HG02938 (cell line): ENCODE data around the gene SLX4IP.
"Not testable (repeated sequence)": the region's sequence is repeated elsewhere in the genome, so short reads cannot be mapped to it uniquely, and the experiment has no call there.

Experiments
- ATAC-seq: cut with Tn5 transposase; IDR thresholded peaks from one replicate; pipeline ENCODE4 v1.9.1; 2021; ENCODE audit warnings: mild to moderate bottlenecking, moderate library complexity; ENCODE audit not compliant: unreplicated experiment

Gene SLX4IP

DNA sequence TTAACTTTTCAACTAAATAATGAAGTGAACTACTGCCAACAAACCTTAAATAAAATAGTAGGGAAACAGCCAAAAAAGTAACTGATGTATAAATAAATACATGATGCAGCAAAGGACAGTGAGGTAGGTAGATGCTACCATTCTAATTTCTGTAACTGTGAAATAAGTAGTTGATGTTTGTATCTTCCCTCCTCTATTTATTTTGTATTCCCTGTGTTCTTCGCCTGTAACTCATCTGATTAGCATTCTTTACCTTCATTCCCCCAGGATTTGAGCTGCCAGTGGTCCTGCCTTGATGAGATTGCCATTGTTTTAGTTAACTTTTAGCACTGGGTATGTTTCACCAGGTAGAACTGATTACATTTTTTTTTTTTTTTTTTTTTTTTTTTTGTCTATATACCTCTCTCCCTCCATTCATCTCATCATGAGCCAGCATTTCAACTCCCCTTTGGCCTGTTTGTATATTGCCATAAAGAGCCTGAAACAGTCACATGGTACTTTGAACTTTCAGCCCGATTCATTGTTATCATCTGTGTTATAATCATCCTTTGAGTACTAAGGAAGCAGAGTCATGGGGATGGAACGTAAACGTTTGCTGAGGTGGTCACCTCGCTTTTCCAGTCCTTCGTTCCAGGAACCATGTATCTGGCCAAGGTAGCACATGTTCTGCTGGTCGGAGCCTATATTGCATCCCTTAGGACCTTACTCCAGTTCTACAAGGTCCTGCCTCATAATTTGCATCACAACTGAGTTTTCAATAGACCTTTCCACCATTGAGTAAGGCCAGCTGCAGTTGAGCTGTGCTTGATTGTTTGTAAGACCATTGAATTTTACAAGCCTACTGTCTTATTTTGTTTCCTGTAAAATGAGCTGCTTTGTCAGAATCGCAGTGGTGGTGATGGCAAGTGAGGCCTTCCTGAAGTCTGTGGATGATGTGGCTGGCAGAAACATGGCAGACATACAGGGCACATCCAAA lies 131.1 kb downstream of the SLX4IP start:
- no peak for ATAC-seq

DNA sequence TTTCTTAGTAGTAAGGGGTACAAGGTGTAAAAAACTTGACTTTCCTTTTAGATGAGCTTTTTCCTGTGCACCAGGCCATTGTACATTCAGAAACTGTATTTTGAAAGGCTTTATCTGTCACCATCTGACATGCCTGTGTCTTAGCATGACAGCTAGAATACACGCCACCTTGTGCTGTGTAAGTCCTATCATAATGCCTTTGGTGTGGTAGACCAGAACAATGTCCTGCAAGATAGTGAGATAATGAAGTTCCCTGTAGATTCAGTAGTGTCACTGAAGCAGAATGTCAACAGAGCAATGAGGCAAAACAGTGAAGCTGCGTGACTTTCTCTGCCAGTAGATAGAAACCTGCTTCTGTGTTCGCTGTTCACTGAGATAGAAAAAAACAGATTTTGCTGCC lies 132.9 kb downstream of the SLX4IP start:
- ATAC-seq: no peak

DNA sequence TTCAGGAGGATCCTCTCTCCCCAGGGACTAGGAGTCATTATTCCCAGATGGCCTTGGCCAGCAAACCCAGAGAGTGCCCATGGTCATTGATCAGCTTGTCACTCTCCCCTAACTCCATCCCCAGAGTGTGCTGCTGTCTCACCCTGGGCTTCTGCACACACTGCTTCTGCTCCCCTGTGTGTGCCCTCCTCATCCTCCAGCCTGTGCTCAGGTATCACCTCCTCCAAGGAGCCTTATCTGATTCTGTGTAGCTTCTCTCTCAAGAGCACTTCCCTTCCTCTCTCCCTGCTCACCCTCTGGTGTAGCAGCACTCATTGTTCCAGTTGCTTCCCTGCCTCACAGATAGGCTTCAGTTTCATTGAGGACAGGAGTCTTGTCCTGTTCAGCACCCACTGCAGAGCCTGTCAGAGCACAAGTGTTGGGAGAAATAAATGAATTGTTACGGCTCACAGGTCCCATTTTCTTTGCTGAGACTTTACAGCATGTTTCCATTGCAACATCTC lies 136.3 kb downstream of the SLX4IP start:
- ATAC-seq: no peak

DNA sequence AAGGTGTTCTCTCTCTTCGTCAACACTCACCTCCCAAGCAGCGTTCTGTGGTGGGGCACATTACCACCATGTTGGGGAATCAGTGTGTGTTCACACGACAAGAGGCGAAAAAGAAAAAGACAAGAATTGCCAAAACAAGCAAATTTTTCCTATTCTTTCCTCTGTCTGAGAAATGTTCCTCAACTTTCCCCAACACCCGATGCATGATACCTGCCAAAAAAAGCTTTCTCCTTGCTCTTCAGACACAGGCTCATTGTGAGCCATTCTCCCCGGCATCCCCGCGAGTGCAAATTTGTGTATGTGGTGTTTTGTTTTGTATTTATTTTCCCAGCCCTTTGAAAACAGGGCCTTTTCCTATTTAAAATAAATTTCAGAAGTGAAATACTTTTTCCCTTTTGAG lies 137.7 kb downstream of the SLX4IP start:
- no peak for ATAC-seq

DNA sequence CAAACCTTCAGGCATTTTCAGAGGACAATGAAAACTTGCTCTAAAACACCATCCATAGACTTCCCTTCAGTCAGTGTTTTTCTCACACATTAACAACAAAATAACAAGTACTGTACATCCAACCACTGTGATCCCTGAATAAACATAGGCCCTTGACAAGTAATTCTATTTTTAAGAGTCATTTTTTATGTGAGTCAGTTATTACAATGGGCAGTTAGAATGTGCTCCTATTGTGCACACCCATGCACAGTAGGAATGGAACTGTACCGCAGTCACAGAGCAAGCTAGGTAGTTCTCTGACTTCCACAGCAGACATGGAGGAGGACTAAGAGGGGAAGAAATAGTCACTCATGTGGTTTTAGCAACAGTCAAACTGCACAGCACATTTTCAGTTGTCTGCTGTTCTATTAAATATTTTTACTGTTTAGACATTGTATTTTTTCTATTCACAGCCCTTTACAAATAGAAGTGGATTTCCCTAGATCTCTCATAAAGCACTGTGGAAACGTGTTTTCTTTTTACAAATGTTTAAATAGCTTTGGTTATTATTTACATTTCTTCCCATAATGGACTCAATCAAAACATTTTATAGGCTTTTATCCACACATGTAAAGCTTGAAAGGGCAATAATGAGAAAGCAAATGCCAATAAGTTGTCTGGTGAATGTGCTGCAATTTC lies 138.3 kb downstream of the SLX4IP start:
- no peak for ATAC-seq

DNA sequence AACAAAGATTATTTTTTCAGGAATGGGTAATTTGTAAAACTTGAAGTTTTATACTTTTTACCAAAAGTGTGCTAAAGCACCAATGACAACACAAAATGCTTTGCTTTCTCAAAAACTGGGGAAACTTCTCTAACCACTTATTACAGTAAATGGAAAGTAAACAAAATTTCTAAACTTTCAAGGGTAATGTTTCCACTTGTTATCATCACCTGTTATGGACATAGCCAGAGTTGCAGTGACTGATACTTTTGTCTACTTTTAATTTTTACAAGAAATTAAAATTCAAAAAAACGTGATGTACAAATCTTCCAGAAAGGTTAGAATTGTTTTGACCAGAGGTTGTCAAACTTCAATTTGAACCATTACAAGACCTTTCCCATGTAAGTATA lies 138.8 kb downstream of the SLX4IP start:
- no peak for ATAC-seq

DNA sequence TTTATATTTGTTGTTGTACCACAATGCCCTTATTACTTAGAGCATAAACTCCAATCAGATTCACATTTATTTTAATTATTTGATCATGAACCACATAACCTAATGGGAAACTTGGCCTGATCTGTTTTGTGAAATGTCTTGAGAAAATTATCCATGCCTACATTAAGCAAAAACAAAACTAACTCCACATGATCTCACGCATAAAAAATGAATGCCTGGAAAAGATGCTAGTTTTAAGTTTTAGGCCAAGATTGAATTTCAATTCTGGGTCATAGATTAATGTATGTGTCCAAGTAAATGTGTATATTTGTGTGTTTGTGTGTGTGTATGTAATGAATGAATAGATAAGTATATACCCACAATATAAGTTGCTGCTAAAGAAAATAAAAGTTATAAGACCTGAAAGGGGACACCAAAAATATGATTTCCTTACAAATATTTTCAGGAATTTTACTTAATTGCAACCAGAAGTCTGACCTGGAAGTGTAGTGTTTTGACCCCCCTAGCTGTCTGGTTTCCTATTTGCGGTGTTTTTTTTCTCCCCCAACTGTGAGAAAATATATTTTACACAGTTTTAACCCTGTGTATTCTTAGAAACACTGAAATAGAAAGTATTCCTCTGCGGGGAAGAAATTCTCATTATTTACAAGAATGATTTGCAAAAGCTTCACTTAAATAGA lies 141.4 kb downstream of the SLX4IP start:
- ATAC-seq: no peak

DNA sequence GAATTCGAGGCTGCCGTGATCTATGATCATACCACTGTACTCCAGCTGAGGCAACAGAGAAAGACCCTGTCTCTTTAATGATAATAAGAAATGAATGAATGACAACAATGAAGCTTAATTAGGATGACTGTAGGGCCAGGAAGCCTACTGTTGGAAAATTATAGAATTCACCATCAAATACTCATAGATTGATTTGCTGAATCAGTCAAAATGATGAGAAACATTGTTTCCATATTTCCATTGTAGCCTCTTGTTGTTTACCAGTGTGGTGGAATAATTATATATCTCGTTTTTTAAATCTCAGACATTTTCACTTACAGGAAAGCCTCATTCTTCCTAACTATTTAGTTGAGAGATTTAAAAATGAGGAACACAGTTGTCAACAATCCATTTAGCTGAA lies 142.5 kb downstream of the SLX4IP start:
- ATAC-seq: no peak

DNA sequence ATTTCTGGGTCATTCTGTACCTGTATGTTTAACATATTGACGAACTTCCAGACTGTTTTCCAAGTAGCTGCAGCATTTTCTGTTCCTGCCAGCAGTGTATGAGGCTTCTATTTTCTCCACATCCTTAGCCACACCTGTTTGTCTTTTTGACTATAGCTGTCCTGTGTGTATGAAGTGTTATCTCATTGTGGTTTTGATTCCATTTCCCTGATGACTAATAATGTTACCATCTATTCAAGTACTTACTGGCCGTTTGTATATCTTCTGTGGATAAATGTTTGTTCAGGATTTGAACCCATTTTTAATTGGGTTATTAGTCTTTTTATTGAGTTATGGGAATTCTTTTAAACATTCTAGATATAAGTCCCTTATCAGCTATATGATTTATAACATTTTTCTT lies 143.5 kb downstream of the SLX4IP start:
- no peak for ATAC-seq

DNA sequence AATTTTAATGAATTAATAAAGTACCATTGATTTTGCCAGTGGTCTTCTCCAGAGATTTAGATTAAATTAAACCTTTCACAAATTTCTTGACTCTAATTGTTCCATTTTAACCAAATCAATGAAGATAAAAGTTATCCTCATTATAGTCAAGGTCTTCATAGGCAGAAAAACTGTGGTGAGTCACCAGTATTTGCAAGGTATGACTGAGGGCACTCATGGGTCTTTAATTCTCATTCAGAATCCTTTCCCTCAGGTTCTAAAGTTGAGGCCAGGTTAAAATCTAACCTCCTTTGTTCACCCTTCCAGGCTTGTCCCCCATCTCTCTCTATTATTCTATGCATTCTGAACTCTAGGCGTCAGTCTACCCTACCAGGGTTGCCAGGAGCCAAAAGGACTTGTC lies 144.8 kb downstream of the SLX4IP start:
- no peak for ATAC-seq

DNA sequence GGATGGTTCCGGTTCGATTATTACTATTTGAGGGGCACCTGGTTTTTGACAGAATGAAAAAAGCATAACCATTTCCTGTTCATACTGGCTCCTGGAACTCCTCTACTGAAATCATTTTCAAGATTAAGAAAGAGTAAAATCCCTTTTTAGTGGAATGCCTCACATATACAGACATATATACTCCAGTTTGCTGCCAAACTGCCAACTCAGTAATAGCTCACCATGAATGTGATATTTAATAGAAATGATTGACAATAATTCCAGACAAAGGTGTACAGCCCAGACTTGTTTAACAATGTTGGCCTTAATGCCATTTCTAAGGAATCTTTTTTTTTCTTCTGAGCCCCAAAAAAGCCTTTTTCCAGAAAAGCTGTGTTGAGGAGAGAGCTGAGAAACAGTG lies 145.6 kb downstream of the SLX4IP start:
- ATAC-seq: no peak

DNA sequence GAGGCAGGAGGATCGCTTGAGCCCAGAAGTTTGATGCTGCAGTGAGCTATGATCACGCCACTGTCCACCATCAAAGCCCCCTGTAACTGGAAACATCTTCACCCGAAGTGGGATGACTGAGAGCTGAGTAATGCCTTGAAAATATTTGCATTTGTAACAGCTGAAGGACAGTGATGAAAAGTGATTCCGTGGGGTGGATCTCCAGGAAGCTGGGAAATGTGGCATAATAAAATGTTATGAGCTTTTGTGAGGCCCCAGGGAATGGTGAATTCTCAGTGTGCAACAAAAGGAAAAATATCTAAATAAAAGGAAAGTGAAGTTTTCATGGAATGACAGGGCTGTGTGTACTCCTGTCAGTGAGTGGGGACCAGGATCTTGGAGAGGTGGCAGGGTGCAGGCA lies 146.7 kb downstream of the SLX4IP start:
- ATAC-seq: no peak

DNA sequence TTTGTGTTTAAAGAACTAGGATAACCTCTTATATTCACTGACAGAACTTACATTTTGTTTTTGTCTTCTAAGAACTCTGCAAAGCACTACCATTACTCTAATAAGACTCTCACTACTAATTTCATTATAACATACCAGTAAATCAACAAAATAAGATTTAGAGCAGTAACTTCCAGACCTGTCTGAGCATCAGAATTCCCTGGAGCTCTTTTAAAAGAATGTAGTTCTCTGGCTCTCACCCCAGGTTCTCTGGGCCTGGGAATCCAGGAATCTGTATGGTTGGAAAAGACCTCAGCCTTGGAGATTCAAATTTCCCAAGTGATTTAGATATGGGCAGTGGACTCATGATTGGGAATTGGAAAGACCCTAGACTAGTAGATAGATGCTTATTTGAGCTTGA lies 149.3 kb downstream of the SLX4IP start:
- no peak for ATAC-seq

DNA sequence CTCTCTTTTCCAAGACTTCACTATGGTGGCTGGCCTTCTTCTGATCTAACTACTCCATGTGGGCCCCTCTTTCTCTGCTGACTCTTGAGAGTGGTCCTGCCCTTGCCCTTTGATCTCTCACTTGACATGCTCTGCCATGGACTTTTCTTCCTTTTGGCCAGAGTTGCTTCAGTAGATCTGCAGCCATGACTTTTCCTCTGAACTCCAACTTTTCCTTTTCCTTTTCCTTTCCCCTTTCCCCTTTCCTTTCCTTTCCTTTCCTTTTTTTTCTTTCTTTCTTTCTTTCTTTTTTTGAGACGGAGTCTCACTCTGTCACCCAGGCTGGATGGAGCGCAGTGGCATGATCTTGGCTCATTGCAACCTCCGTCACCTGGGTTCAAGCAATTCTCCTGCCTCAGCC lies 150.2 kb downstream of the SLX4IP start:
- ATAC-seq: no peak

DNA sequence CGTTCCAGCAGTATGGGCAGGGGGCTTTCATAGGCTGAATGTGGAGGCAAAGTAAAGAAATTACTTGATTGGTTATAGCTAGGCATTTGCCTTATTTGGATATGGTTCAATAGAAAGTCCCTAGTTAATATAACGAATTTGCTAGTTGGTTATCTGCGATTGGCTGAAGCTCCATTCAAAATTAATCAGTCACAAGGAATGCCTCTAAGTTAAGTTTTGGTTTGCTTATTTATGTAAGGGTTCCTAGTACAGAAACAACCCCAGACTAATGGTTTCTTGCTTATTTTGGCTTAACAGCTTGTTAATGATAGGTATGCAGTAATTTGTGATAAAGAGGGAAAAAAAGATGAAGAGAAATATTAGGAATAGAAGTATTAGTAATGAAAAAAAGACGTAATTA lies 151.2 kb downstream of the SLX4IP start:
- no peak for ATAC-seq

DNA sequence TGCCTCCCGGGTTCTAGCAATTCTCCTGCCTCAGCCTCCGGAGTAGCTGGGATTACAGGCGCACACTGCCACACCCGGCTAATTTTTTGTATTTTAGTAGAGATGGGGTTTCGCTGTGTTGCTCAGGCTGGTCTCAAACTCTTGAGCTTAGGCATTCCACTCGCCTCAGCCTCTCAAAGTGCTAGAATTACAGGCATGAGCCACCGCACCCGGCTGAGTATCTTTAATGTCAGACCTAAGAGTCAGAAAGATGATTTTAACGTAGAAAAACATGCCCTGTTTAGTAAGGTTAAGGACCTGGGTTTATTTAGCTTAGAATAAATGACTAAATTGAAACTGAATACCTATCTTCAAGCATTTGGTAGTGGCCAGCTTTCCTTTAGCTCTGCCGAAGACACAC lies 155.3 kb downstream of the SLX4IP start:
- not testable (repeated sequence) for ATAC-seq

DNA sequence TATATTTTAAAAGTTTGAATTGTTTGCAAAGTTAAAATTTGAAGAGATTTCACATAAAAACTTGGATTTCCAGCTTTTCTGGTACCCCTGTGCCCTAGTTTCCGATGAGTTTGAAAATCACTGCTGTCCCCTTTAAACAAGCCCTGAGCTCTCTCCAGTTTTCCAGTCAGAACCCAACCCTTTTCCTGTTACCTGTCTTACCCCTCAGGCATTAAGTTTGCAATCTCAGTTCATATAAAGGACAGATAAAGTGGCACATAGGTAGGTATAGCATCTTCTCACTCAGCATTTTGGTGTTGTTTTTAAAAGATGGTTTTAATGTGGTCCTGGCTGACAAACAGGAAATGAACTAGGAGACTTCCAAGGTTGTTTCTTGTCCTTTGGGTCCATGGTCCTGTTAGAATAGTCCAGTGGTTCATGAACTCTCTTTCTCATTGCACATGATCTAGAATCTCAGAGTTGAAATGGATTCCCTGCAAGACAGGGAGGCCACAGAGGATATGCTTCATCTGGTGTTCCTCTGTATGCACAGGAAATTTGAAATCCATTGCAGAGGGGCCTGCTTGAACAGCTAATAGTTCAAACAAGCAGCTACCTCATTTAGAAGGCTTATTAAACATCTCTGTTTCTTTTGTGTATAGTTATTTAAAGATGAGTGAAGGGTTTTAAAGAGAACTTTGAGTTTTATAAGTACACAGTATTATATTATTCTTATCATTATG lies 156.0 kb downstream of the SLX4IP start:
- ATAC-seq: no peak

DNA sequence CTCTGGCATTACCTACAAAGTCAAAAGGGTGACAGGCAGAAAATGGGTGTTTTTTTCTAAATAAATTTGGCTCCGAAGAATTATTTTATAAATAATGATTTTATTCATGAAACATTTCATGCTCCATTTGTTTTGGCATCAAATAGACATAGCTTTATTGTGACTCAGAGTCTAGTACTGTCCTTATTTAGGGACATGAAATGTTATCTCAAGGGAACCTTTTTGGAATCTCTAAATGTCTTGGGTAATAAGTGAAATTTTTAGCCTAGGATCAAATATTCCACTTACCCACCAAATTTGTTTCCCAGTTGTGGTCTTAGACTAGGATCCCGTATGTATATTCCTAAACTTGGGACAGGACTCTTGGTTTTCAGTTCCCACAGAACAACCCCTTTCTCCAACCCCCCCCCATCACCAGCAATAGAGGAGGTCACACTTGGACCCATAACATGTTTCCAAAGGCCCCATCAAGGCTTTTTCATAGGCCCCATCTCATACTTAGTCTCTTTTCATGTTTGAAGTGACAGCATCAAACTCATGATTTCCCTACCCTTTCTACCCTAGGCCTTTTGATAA lies 156.9 kb downstream of the SLX4IP start:
- ATAC-seq: no peak

DNA sequence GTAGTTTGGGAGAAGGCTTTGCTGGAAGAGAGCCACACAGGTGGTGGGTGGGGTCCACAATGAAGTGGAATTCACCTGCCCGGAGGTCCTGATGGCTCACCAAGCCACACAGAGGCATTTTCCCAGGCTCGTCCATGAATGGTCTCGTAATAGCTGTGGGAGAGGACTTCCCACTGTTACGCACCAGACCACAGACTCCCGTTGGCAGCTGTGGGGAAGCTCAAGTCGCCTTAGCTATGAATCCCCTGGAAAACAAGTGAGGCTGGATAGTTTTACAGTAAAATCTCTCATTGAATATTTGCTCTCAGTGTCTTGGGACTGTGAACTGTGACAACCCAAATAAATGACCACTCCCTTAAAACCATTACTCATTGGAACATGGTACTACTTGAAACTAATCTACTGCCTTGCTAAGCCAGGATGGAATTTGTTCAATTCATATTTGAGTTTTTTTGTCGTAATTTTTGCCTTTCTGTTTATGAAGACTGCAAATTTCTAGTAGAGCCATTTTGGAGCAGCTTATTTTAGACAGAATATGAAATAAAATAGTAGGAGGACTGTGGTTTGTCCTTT lies 159.3 kb downstream of the SLX4IP start:
- no peak for ATAC-seq

DNA sequence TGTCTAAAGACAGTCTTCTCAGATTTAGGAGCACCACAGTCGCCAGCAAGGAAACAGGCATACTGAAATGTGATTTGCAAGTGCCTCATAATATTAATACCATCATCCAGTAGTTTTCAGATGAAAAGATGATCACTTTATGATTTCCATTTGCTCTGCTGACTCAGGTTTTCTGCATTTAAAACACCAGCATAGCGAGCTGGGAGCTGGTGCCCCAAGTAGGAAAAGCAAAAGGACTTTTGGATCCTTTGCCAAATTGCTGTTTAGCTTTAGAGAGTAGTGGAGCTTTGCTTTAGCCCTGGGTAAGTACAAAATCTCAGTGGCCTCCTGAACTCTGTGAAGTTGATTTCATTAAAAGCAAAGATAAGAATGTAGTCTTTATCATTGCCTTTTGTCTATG lies 160.2 kb downstream of the SLX4IP start:
- no peak for ATAC-seq
